ENCODE results near the gene FCGR1A.
"Not testable (repeated sequence)": the region's sequence is repeated elsewhere in the genome, so short reads cannot be mapped to it uniquely, and the experiment has no call there.

The FCGR1A gene

GRCh38 chr1:149833144-149833543 is 50.6 kb downstream of the FCGR1A start:
- H3K4me3 Mint-ChIP-seq; DNase-seq (ENCODE audit: low spot score); H3K9me3 Mint-ChIP-seq; H3K27me3 Mint-ChIP-seq (ENCODE audit: low read depth); H3K36me3 Mint-ChIP-seq (ENCODE audit: low read depth); H3K4me1 Mint-ChIP-seq (ENCODE audit: low read depth); H3K27ac Mint-ChIP-seq: not testable (repeated sequence)

DNA sequence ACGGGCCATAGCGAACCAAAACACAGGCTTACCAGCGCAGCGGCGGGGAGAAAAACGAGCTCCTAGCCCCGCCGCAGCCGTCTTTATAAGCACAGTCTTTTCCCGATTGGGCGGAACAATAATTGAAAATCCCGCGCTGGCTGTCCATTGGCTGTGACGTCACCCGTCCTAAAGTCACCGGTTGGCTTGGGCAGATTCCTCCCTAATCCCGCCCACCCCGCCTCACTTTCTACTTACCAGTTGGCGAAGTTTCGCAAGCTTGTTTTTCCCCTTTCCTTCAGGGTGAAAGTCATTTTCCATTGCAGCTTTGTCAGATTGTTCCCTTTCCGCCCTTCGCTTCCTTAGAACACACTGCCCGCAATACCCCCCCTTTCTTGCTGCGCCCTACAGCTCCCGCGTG is 58.7 kb downstream of the FCGR1A start:
- H3K36me3 Mint-ChIP-seq (ENCODE audit: low read depth), result peaks cover 12% of the 10 kb centered on the region
- H3K4me3 Mint-ChIP-seq; H3K27me3 Mint-ChIP-seq (ENCODE audit: low read depth); DNase-seq (ENCODE audit: low spot score); H3K9me3 Mint-ChIP-seq; H3K27ac Mint-ChIP-seq: not testable (repeated sequence)
- H3K4me1 Mint-ChIP-seq (ENCODE audit: low read depth), result peaks cover 24% of the 10 kb centered on the region

Data from T-helper 2 cell treated with Interferon-gamma antibody and Interleukin-4, amounts not matched to agents 5 μg/mL and 100 μg/mL, for 36 hours (primary cell).